GM21786 (cell line): ENCODE data around the gene NDUFS1.
"Not testable (repeated sequence)": the region's sequence is repeated elsewhere in the genome, so short reads cannot be mapped to it uniquely, and the experiment has no call there.

Experiments
- ATAC-seq: cut with Tn5 transposase; IDR thresholded peaks from one replicate; pipeline ENCODE4 v1.9.1; 2021; ENCODE audit not compliant: unreplicated experiment

Gene NDUFS1

GRCh38 chr2:206105541-206105940 is 53.7 kb downstream of the NDUFS1 start:
- ATAC-seq = no peak

- no peak for ATAC-seq
Observed at GRCh38 chr2:206105038-206105437, 54.2 kb downstream of the NDUFS1 start.

GRCh38 chr2:206098872-206099271 is 60.4 kb downstream of the NDUFS1 start:
- ATAC-seq = not testable (repeated sequence)

GRCh38 chr2:206098471-206098870 is 60.8 kb downstream of the NDUFS1 start:
- ATAC-seq = no peak

- ATAC-seq = no peak
Observed at GRCh38 chr2:206096876-206097275, 62.4 kb downstream of the NDUFS1 start.

GRCh38 chr2:206095536-206096332 is 63.5 kb downstream of the NDUFS1 start:
- no peak for ATAC-seq

- ATAC-seq = no peak
Observed at GRCh38 chr2:206092297-206092696, 66.9 kb downstream of the NDUFS1 start.

- no peak for ATAC-seq
Observed at GRCh38 chr2:206088248-206088647, 71.0 kb downstream of the NDUFS1 start.

GRCh38 chr2:206086716-206087350 is 72.4 kb downstream of the NDUFS1 start:
- no peak for ATAC-seq

GRCh38 chr2:206085742-206086445 is 73.3 kb downstream of the NDUFS1 start, which contains the start of gene INO80D:
TSS of gene INO80D (minus strand) at chr2:206086174. CDS start at chr2:206063016, 23,158 bp downstream.
- ATAC-seq = peak; percentile 87

GRCh38 chr2:206084870-206085741 is 74.1 kb downstream of the NDUFS1 start:
- ATAC-seq = peak; percentile 18

GRCh38 chr2:206084439-206084869 is 74.8 kb downstream of the NDUFS1 start:
- no peak for ATAC-seq

- ATAC-seq = peak; percentile 19
Observed at GRCh38 chr2:206083602-206084438, 75.4 kb downstream of the NDUFS1 start.

- no peak for ATAC-seq
Observed at GRCh38 chr2:206082298-206082843, 76.9 kb downstream of the NDUFS1 start.

- ATAC-seq = no peak
Observed at GRCh38 chr2:206080927-206081326, 78.3 kb downstream of the NDUFS1 start.

GRCh38 chr2:206079699-206080465 is 79.4 kb downstream of the NDUFS1 start:
- ATAC-seq = no peak

GRCh38 chr2:206077879-206078278 is 81.4 kb downstream of the NDUFS1 start:
- not testable (repeated sequence) for ATAC-seq

- no peak for ATAC-seq
Observed at GRCh38 chr2:206075113-206075512, 84.1 kb downstream of the NDUFS1 start.

- no peak for ATAC-seq
Observed at GRCh38 chr2:206071807-206072206, 87.4 kb downstream of the NDUFS1 start.
